Transverse colon (tissue), 4 donors: ENCODE results near the gene SERPINB8. TPM values are rescaled to one million over a fixed set of nuclear protein-coding genes. Genes with fewer than 3 reads are reported as not detected.

ENCODE experiments used
- DNase-seq: peaks from one replicate; pipeline ENCODE4 v3.0.0-alpha.2; 2019
- H3K27ac ChIP-seq, 4 donors: fragments of 200-600 bp; sonication (generic); 2 replicates each; pipeline ENCODE4 v1.5.1; 2016 to 2018; ENCODE audit warnings: inconsistent platforms in 4 of 4
- H3K27me3 ChIP-seq: fragments of 200-600 bp; sonication (generic); 2 replicates; pipeline ENCODE4 v1.5.1; 2017; ENCODE audit warnings: inconsistent platforms
- H3K36me3 ChIP-seq, 4 donors: fragments of 200-600 bp; sonication (generic); 2 replicates each; pipeline ENCODE4 v1.5.1; 2017 to 2019; ENCODE audit warnings: inconsistent platforms in 4 of 4
- H3K4me1 ChIP-seq, 4 donors: fragments of 200-600 bp; sonication (generic); 2 replicates each; pipeline ENCODE4 v1.5.1; 2017 to 2020; ENCODE audit warnings: inconsistent platforms in 4 of 4
- H3K4me3 ChIP-seq, 4 donors: fragments of 200-600 bp; sonication (generic); 1 replicate in 1 of 4; 2 replicates in 3 of 4; pipeline versions ENCODE4 v1.5.1 to v1.6.1; 2017 to 2019; ENCODE audit warnings: inconsistent platforms in 4 of 4
- H3K9me3 ChIP-seq, 2 donors: fragments of 200-600 bp; sonication (generic); 2 replicates each; pipeline ENCODE4 v1.5.1; 2017 to 2019; ENCODE audit warnings: inconsistent platforms in 2 of 2
- EP300 ChIP-seq: sonication (generic); formaldehyde crosslinking; IDR thresholded peaks from one replicate; pipeline ENCODE4 v1.6.1; 2017; ENCODE audit warnings: antibody characterized with exemption, low read depth
- POLR2A ChIP-seq: fragments of 450-650 bp; IDR thresholded peaks from one replicate; pipeline ENCODE4 v1.6.1; 2016; ENCODE audit warnings: antibody characterized with exemption, mild to moderate bottlenecking, moderate library complexity
- POLR2AphosphoS5 ChIP-seq, 3 donors: sonication (generic); formaldehyde crosslinking; IDR thresholded peaks; one replicate each; pipeline ENCODE4 v1.6.1; 2016; ENCODE audit warnings: antibody characterized with exemption in 3 of 3
- whole genome bisulfite sequencing, 2 donors: methylation state at CpG; one replicate each; pipeline ENCODE4 v1.1.5; 2018; ENCODE audit warnings: low coverage in 1 of 2; 5-methylcytosine and 5-hydroxymethylcytosine counted together
- in situ Hi-C, 4 donors: fragments of 200-750 bp; cut with MboI; loops; one replicate each; pipeline versions ENCODE4 v1.15.0 to v1.15.1; 2017; ENCODE audit warnings: low sequenced_read_pairs in 3 of 4, low pct_ligation_motif_present in 1 of 4, low pct_unique_long_range_greater_than_20kb in 1 of 4
- intact Hi-C: fragments of 100-400 bp; cut with DNase I; formaldehyde crosslinking; loops from one replicate; pipeline ENCODE4 v1.15.1; 2023; ENCODE audit warnings: low total_unique reads
- total RNA-seq, 4 donors: library from RNA; depleted of rRNA; stranded (reverse); fragments of >200 nt; gene quantifications; one replicate each; pipeline ENCODE4 v1.1.0, GENCODE V29; 2016
- TF ChIP-seq, protein P1 (sequence below), 5 experiments: fragments of 200-600 bp in 3 of 5; fragments of 450-650 bp in 2 of 5; sonication (generic) in 3 of 5; IDR thresholded peaks; 1 replicate in 2 of 5; 2 replicates in 3 of 5; pipeline ENCODE4 v1.5.1; 2016 to 2017; ENCODE audit warnings: antibody characterized with exemption in 5 of 5, inconsistent platforms in 3 of 5, mild to moderate bottlenecking in 2 of 5, moderate library complexity in 1 of 5

Gene SERPINB8
- total RNA-seq, 4 donors from 2014 or later: 3.0 to 15.7 (median 13.5) TPM

DNA sequence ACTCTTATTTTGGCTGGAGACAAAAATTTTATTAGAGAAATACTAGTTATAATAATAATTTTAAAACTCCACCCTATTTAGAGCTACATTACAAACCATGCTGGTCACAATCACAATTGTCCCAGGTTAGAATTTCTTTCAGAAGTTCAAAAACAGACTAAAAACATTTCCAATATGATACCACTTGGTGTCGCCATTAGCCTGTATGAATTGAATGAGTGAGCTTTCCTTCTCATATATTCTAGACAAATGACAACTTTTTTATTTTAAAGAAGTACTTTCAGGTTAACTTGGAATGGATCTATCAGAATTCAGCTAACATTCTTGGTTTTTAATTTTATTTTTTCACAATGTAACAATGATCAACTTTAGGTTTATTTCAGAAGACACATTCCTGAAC lies 48.0 kb downstream of the SERPINB8 start:
- H3K9me3 ChIP-seq: no peaks in the 10 kb centered on the region
- DNase-seq: no peak
- in situ Hi-C loops: no loop called here

DNA sequence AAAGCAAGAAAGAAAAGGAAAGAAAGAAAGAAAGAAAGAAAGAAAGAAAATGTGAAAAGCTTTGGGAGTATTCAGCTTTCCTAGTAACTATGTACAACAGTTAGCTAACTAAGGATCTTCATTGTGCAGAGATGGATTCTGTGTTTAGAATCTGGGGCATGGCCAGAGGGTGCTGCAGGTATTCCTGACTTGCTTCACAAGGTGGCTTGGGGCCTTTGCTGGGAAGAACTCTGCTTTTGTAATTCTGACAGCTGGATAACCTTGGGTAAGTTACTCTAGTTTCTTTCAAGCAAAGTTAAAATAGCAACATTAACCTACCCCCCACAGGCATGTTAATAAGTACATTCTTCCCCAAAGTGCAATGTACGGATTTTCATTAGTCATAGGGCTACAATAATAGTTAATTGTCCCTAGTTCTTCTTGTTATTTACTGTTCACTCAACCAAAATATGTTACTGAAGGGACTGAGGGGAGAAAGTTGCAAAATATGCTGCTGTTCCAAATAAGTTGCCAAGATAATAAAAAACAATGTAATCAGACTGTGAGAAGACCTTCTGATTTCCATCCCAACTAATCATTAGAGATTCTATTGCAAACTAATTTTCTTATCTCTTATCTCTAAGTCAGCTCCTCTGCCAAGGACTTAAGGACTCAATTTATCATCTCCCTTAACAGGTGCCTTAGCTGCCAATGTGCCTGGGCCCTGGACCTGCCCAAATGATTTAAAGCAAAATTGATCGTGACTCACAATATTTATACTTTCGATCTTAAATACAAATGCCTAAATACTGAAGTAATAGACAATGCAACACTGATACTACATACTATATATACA lies 50.3 kb downstream of the SERPINB8 start:
- H3K27ac ChIP-seq: no peak overlapping the region
- DNase-seq: no peak
- H3K27me3 ChIP-seq: no peaks in the 10 kb centered on the region

More for the DNA sequence above, 48.0 kb downstream of the SERPINB8 start:
- intact Hi-C loops: no loop called here
- Histone ChIP-seq H3K27ac (no peak overlapping the region), H3K36me3 (no peaks in the 10 kb centered on the region), H3K4me3 (no peak overlapping the region), H3K4me1 (no peaks in the 10 kb centered on the region), H3K27me3 (no peaks in the 10 kb centered on the region)
- 7 to 13% methylated on average over 1 of the region's 1 CpG for WGBS, 2 donors
- TF ChIP-seq POLR2AphosphoS5 (IDR thresholded peaks at IDR 0.05): no peak
- no peak for TF ChIP-seq POLR2A
- TF ChIP-seq, protein P1, sequence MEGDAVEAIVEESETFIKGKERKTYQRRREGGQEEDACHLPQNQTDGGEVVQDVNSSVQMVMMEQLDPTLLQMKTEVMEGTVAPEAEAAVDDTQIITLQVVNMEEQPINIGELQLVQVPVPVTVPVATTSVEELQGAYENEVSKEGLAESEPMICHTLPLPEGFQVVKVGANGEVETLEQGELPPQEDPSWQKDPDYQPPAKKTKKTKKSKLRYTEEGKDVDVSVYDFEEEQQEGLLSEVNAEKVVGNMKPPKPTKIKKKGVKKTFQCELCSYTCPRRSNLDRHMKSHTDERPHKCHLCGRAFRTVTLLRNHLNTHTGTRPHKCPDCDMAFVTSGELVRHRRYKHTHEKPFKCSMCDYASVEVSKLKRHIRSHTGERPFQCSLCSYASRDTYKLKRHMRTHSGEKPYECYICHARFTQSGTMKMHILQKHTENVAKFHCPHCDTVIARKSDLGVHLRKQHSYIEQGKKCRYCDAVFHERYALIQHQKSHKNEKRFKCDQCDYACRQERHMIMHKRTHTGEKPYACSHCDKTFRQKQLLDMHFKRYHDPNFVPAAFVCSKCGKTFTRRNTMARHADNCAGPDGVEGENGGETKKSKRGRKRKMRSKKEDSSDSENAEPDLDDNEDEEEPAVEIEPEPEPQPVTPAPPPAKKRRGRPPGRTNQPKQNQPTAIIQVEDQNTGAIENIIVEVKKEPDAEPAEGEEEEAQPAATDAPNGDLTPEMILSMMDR (IDR thresholded peaks at IDR 0.05): peak in 4 of 5 experiments; percentile 14 to 24 (median 19)
- no peak for TF ChIP-seq EP300

DNA sequence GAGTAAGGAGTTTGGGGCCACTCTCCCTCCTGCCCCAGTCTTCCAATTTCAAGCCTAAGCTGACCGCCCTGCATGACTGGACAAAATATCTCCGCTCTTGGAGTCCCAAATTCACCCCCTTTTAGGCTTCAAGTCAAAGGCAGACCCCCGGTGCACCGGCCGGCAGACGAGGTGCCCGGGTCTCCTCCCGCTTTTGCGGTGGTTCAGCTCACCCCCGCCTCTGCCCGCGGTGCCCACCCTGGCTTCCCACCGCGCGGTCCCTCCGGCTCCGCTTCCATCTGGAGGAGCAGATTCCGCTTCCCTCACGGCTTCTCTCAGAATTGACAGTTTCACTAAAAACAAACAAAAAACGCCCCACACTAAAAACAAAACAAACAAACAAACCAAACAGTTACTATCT lies 56.5 kb downstream of the SERPINB8 start:
- TF ChIP-seq EP300 (no peak), POLR2A (no peak), POLR2AphosphoS5 (IDR thresholded peaks at IDR 0.05) (no peak)
- TF ChIP-seq, protein P1 (IDR thresholded peaks at IDR 0.05): no peak
- Histone ChIP-seq H3K27ac (no peak overlapping the region), H3K9me3 (no peaks in the 10 kb centered on the region), H3K4me1 (no peaks in the 10 kb centered on the region), H3K36me3 (no peaks in the 10 kb centered on the region), H3K27me3 (no peaks in the 10 kb centered on the region), H3K4me3 (no peak overlapping the region)
- in situ Hi-C loops: no loop called here
- DNase-seq: no peak
- WGBS, 2 donors: 82 to 91% methylated on average over 5 to 20 of the region's 20 CpGs
- intact Hi-C loops: no loop called here

More for the DNA sequence above, 50.3 kb downstream of the SERPINB8 start:
- WGBS, 2 donors: 76 to 79% methylated on average over 3 of the region's 3 CpGs
- no peaks in the 10 kb centered on the region for H3K9me3 ChIP-seq
- H3K36me3 ChIP-seq: no peaks in the 10 kb centered on the region
- TF ChIP-seq, protein P1 (IDR thresholded peaks at IDR 0.05): no peak
- TF ChIP-seq POLR2AphosphoS5 (IDR thresholded peaks at IDR 0.05): no peak
- intact Hi-C loops: no loop called here
- no peak overlapping the region for H3K4me3 ChIP-seq
- in situ Hi-C loops: no loop called here
- no peaks in the 10 kb centered on the region for H3K4me1 ChIP-seq

DNA sequence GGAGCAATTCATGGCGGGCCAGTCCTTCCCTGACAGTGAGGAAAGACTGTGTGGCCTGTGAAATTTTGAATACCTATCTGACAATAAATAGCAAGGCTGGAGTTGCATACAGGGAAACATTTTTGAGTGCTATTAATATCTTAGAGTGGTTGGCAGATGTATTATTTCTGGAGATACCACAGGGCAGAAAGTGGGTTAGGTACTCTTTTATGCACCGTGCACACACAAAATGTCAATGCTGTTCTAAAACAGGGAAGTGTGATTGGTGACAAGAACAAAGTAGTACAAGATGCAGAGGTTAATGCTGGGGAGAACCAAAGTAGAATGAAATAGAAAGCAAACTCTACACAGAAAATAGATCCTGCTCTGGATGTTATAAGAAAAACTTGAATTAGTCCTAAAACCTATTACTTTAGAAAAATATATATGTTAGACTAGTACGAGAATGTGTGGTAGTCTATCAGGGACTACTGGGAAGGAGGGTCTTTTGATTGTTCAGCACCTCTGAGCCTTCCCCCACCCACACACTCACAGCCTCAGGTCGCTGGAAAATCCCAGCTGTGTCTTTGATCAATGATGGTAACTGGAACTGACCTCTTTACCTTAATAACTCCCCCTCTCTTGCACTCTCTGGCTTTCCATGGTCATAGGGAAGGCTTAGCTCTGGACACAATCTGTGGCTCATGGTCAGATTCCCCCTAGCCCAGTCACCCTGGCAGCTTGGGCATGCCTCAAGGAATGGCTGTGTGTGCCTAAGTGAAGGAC lies 58.2 kb downstream of the SERPINB8 start:
- no peak overlapping the region for H3K27ac ChIP-seq
- no peaks in the 10 kb centered on the region for H3K27me3 ChIP-seq
- intact Hi-C loops (no loop called here), in situ Hi-C loops (no loop called here)
- H3K9me3 ChIP-seq: no peaks in the 10 kb centered on the region
- 57 to 95% methylated on average over 4 of the region's 4 CpGs for WGBS, 2 donors
- no peak for DNase-seq
- H3K4me3 ChIP-seq: no peak overlapping the region
- H3K36me3 ChIP-seq: no peaks in the 10 kb centered on the region
- TF ChIP-seq, protein P1 (IDR thresholded peaks at IDR 0.05): no peak
- TF ChIP-seq POLR2AphosphoS5 (IDR thresholded peaks at IDR 0.05) (no peak), POLR2A (no peak), EP300 (no peak)
- no peaks in the 10 kb centered on the region for H3K4me1 ChIP-seq
